Left ventricle myocardium inferior (tissue), 1 donor: ENCODE data around the gene WDR17. TPM values are rescaled to one million over a fixed set of nuclear protein-coding genes. Genes with fewer than 3 reads are reported as not detected.

Experiments
- DNase-seq: peaks from one replicate; pipeline ENCODE4 v3.0.0-alpha.2; 2020
- H3K27ac ChIP-seq: fragments of 200-600 bp; replicated peaks from 2 replicates; pipeline ENCODE4 v1.8.0; 2021
- H3K27me3 ChIP-seq: fragments of 200-600 bp; 2 replicates; pipeline ENCODE4 v1.8.0; 2021; ENCODE audit warnings: low read depth
- H3K36me3 ChIP-seq: fragments of 200-600 bp; 2 replicates; pipeline ENCODE4 v1.8.0; 2021
- H3K4me1 ChIP-seq: fragments of 200-600 bp; 2 replicates; pipeline ENCODE4 v1.8.0; 2021
- H3K4me3 ChIP-seq: fragments of 200-600 bp; 2 replicates; pipeline ENCODE4 v1.8.0; 2021; ENCODE audit warnings: mild to moderate bottlenecking, moderate library complexity
- H3K9me3 ChIP-seq: fragments of 200-600 bp; replicated peaks from 2 replicates; pipeline ENCODE4 v1.8.0; 2021
- CTCF ChIP-seq: fragments of 200-600 bp; IDR thresholded peaks from 2 replicates; pipeline ENCODE4 v1.8.0; 2021; ENCODE audit warnings: antibody characterized with exemption, mild to moderate bottlenecking, borderline replicate concordance
- intact Hi-C: fragments of 100-400 bp; cut with micrococcal nuclease; formaldehyde crosslinking; loops from one replicate; pipeline ENCODE4 v1.11.0; 2022
- total RNA-seq: library from RNA; stranded (reverse); fragmentation: NEBNext Ultra II Directional; extraction: Animal tissue kit (Norgen Biotek cat#: 25700); gene quantifications from one replicate; pipeline ENCODE4 v1.2.1, GENCODE V29; 2021
- donor health status: DM: no; HTN: yes; CAD: no; lungs with severe emphysema.

Gene WDR17
- total RNA-seq, 1 donor from 2014 or later: 0.38 TPM

DNA sequence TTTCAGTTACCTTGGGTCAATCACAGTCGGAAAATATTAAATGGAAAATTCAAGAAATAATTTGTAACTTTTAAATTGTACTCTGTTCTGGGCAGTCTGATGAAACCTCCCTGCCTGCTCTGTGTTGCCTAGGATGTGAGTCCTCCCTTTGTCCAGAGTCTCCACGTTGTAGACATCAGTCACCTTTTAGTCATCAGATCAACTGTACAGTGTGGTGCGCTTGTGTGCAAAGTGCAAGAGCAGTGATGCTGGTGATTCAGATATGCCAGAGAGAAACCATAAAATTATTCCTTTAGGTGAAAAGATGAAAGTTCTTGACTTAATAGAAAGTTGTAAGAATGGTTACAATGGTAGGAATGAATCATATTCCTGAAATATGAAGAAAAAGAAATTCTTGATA, 128.3 kb downstream of the WDR17 start:
- Histone ChIP-seq H3K9me3 (no peaks in the 10 kb centered on the region), H3K27me3 (no peaks in the 10 kb centered on the region), H3K27ac (no peak overlapping the region), H3K36me3 (no peaks in the 10 kb centered on the region), H3K4me1 (peaks cover 14% of the 10 kb centered on the region), H3K4me3 (no peak overlapping the region)
- no peak for DNase-seq
- intact Hi-C loops: no loop called here
- no peak for TF ChIP-seq CTCF

- no peaks in the 10 kb centered on the region for H3K9me3 ChIP-seq
- no peak for TF ChIP-seq CTCF
- peaks cover 14% of the 10 kb centered on the region for H3K4me1 ChIP-seq
- H3K36me3 ChIP-seq: no peaks in the 10 kb centered on the region
- H3K4me3 ChIP-seq: peak within 1 kb of the TSS; percentile 74
- no peaks in the 10 kb centered on the region for H3K27me3 ChIP-seq
- intact Hi-C loops: no loop called here
- DNase-seq: peak; percentile 94
- H3K27ac ChIP-seq: peak within 1 kb of the TSS; percentile 84
These were observed 129.7 kb downstream of the WDR17 start, which contains the start of gene SPATA4 for GRCh38 chr4:176195184-176195978. Gene SPATA4, minus strand, starts transcription at chr4:176195585. Its CDS starts 23 bp downstream, at chr4:176195562.

- no peaks in the 10 kb centered on the region for H3K36me3 ChIP-seq
- H3K9me3 ChIP-seq: no peaks in the 10 kb centered on the region
- intact Hi-C loops: no loop called here
These were observed 132.8 kb downstream of the WDR17 start for GRCh38 chr4:176198316-176198903.

GRCh38 chr4:176205299-176205698, 139.7 kb downstream of the WDR17 start:
- no peak for DNase-seq
- Histone ChIP-seq H3K4me1 (peaks cover 3% of the 10 kb centered on the region), H3K27me3 (peaks cover 10% of the 10 kb centered on the region), H3K4me3 (no peak overlapping the region), H3K27ac (no peak overlapping the region), H3K36me3 (no peaks in the 10 kb centered on the region), H3K9me3 (no peaks in the 10 kb centered on the region)
- intact Hi-C loops: no loop called here
- TF ChIP-seq CTCF: no peak

More at GRCh38 chr4:176198316-176198903, 132.8 kb downstream of the WDR17 start:
- Histone ChIP-seq H3K4me3 (no peak overlapping the region), H3K27me3 (peaks cover under 1% of the 10 kb centered on the region), H3K4me1 (peaks cover 14% of the 10 kb centered on the region), H3K27ac (no peak overlapping the region)
- DNase-seq: no peak
- TF ChIP-seq CTCF: no peak

DNA sequence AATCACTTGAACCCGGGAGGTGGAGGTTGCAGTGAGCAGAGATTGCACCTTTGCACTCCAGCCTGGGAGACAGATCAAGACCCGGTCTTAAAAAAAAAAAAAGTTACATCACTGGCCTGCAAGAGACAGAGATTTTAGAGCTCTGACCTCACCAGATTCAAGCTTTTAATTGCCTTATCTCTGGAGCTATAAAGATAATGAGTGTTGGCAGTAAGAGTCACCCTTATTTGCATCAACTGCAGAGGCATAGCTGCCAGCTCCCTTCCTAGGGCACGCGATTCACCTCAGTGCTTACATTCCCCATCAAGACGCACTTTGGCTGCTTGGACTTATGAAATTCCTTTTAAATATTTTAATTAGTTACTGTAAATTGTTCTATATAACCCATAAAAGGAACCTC, 142.2 kb downstream of the WDR17 start:
- H3K27me3 ChIP-seq: peaks cover 10% of the 10 kb centered on the region
- H3K27ac ChIP-seq: no peak overlapping the region
- no peaks in the 10 kb centered on the region for H3K36me3 ChIP-seq
- intact Hi-C loops: no loop called here
- no peak for TF ChIP-seq CTCF
- H3K9me3 ChIP-seq: peaks cover 12% of the 10 kb centered on the region
- no peak for DNase-seq
- H3K4me3 ChIP-seq: no peak overlapping the region
- H3K4me1 ChIP-seq: peaks cover 3% of the 10 kb centered on the region
